ENCODE data around the gene CES3. TPM values are rescaled to one million over a fixed set of nuclear protein-coding genes. Genes with fewer than 3 reads are reported as not detected.
"Not testable (repeated sequence)": the region's sequence is repeated elsewhere in the genome, so short reads cannot be mapped to it uniquely, and the experiment has no call there.

Gene CES3
- total RNA-seq, 1 donor from 2014 or later = 4.1 TPM

DNA sequence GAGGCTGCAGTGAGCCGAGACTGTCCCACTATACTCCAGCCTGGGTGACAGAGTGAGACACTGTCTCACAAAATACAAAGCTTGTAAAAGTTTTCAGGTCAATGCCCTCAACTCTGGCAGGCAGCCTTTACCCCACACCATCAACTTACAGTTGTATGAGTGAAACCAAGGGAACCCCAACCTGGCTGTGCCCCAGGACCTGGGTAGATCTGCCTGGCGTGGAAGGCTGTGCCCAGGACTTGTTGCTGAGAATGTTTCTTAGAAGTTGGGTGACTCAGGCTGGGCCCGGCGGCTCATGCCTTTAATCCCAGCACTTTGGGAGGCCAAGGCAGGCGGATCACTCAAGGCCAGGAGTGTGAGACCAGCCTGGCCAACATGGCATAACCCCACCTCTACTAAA, 7.8 kb downstream of the CES3 start:
- no peak for TF ChIP-seq CTCF (IDR thresholded peaks at IDR 0.05; ENCODE audit: partially characterized antibody, unreplicated experiment)
- Mint-ChIP-seq H3K27me3 (ENCODE audit: unreplicated experiment) (peaks cover 5% of the 10 kb centered on the region), H3K27ac (ENCODE audit: unreplicated experiment) (no peak overlapping the region), H3K36me3 (ENCODE audit: unreplicated experiment) (no peaks in the 10 kb centered on the region), H3K4me3 (ENCODE audit: unreplicated experiment) (no peak overlapping the region), H3K4me1 (ENCODE audit: low read depth, unreplicated experiment) (no peaks in the 10 kb centered on the region), H3K9me3 (ENCODE audit: unreplicated experiment) (peaks cover 2% of the 10 kb centered on the region)
- DNase-seq = no peak

- TF ChIP-seq CTCF (IDR thresholded peaks at IDR 0.05; ENCODE audit: partially characterized antibody, unreplicated experiment) = no peak
- Mint-ChIP-seq H3K27me3 (ENCODE audit: unreplicated experiment) (peaks cover 5% of the 10 kb centered on the region), H3K9me3 (ENCODE audit: unreplicated experiment) (peaks cover 2% of the 10 kb centered on the region), H3K4me3 (ENCODE audit: unreplicated experiment) (no peak overlapping the region), H3K27ac (ENCODE audit: unreplicated experiment) (no peak overlapping the region), H3K36me3 (ENCODE audit: unreplicated experiment) (peaks cover 4% of the 10 kb centered on the region), H3K4me1 (ENCODE audit: low read depth, unreplicated experiment) (no peaks in the 10 kb centered on the region)
- DNase-seq = no peak
Observed at GRCh38 chr16:66970775-66971720, 10.0 kb downstream of the CES3 start.

- Mint-ChIP-seq H3K9me3 (ENCODE audit: unreplicated experiment) (peaks cover 2% of the 10 kb centered on the region), H3K27ac (ENCODE audit: unreplicated experiment) (no peak overlapping the region), H3K4me1 (ENCODE audit: low read depth, unreplicated experiment) (peaks cover 2% of the 10 kb centered on the region), H3K36me3 (ENCODE audit: unreplicated experiment) (peaks cover 4% of the 10 kb centered on the region), H3K4me3 (ENCODE audit: unreplicated experiment) (no peak overlapping the region), H3K27me3 (ENCODE audit: unreplicated experiment) (peaks cover 9% of the 10 kb centered on the region)
- TF ChIP-seq CTCF (IDR thresholded peaks at IDR 0.05; ENCODE audit: partially characterized antibody, unreplicated experiment) = no peak
- no peak for DNase-seq
Observed at GRCh38 chr16:66972983-66973382, 11.9 kb downstream of the CES3 start.

- Mint-ChIP-seq H3K27me3 (ENCODE audit: unreplicated experiment) (peaks cover 9% of the 10 kb centered on the region), H3K4me1 (ENCODE audit: low read depth, unreplicated experiment) (peaks cover 2% of the 10 kb centered on the region), H3K4me3 (ENCODE audit: unreplicated experiment) (no peak overlapping the region), H3K9me3 (ENCODE audit: unreplicated experiment) (peaks cover 2% of the 10 kb centered on the region), H3K27ac (ENCODE audit: unreplicated experiment) (no peak overlapping the region), H3K36me3 (ENCODE audit: unreplicated experiment) (peaks cover 4% of the 10 kb centered on the region)
- no peak for TF ChIP-seq CTCF (IDR thresholded peaks at IDR 0.05; ENCODE audit: partially characterized antibody, unreplicated experiment)
- no peak for DNase-seq
Observed at GRCh38 chr16:66973716-66974115, 12.7 kb downstream of the CES3 start.

DNA sequence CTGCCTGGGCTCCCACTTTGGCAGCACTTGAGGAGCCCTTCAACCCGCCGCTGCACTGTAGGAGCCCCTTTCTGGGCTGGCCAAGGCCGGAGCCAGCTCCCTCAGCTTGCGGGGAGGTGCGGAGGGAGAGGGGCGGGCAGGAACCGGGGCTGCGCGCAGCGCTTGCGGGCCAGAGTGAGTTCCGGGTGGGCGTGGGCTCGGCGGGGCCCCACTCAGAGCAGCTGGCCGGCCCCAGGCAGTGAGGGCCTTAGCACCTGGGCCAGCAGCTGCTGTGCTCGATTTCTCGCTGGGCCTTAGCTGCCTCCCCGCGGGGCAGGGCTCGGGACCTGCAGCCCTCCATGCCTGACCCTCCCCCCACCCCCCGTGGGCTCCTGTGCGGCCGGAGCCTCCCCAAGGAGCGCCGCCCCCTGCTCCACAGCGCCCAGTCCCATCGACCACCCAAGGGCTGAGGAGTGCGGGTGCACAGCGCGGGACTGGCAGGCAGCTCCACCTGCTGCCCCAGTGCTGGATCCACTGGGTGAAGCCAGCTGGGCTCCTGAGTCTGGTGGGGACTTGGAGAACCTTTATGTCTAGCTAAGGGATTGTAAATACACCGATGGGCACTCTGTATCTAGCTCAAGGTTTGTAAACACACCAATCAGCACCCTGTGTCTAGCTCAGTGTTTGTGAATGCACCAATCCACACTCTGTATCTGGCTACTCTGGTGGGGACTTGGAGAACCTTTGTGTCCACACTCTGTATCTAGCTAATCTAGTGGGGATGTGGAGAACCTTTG, 13.3 kb downstream of the CES3 start:
- not testable (repeated sequence) for H3K9me3 Mint-ChIP-seq (ENCODE audit: unreplicated experiment); H3K27ac Mint-ChIP-seq (ENCODE audit: unreplicated experiment); H3K4me1 Mint-ChIP-seq (ENCODE audit: low read depth, unreplicated experiment); H3K4me3 Mint-ChIP-seq (ENCODE audit: unreplicated experiment); H3K27me3 Mint-ChIP-seq (ENCODE audit: unreplicated experiment); H3K36me3 Mint-ChIP-seq (ENCODE audit: unreplicated experiment); DNase-seq

DNA sequence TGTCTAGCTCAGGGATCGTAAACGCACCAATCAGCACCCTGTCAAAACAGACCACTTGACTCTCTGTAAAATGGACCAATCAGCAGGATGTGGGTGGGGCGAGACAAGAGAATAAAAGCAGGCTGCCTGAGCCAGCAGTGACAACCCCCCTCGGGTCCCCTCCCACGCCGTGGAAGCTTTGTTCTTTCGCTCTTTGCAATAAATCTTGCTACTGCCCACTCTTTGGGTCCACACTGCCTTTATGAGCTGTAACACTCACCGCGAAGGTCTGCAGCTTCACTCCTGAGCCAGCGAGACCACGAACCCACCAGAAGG, 13.8 kb downstream of the CES3 start:
- not testable (repeated sequence) for H3K27me3 Mint-ChIP-seq (ENCODE audit: unreplicated experiment); DNase-seq; H3K36me3 Mint-ChIP-seq (ENCODE audit: unreplicated experiment); H3K4me1 Mint-ChIP-seq (ENCODE audit: low read depth, unreplicated experiment); H3K9me3 Mint-ChIP-seq (ENCODE audit: unreplicated experiment); H3K4me3 Mint-ChIP-seq (ENCODE audit: unreplicated experiment); H3K27ac Mint-ChIP-seq (ENCODE audit: unreplicated experiment)

All from glutamatergic neuron (in vitro differentiated cells).